ENCODE data around the gene MEX3B.

DNA sequence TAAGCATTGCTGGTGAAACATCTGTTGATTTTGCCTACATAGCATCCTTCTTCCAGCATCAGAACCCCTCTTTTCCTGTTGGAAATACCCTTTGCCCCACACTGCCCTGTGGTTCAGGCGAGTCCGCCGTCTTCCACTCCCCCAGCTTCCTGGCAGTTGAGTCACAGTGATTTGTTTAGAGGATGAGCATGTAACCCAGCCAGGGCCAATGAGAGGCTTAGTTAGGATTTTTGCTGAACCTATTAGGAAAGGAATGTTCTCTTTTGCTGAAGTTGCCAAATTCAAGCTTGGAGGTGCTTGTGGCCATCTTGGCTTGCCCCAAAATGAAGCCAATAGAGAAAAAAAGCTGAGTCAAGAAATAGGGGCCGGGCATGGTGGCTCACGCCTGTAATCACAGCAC lies 19.0 kb upstream of the MEX3B start:
- TF ChIP-seq, protein P1, sequence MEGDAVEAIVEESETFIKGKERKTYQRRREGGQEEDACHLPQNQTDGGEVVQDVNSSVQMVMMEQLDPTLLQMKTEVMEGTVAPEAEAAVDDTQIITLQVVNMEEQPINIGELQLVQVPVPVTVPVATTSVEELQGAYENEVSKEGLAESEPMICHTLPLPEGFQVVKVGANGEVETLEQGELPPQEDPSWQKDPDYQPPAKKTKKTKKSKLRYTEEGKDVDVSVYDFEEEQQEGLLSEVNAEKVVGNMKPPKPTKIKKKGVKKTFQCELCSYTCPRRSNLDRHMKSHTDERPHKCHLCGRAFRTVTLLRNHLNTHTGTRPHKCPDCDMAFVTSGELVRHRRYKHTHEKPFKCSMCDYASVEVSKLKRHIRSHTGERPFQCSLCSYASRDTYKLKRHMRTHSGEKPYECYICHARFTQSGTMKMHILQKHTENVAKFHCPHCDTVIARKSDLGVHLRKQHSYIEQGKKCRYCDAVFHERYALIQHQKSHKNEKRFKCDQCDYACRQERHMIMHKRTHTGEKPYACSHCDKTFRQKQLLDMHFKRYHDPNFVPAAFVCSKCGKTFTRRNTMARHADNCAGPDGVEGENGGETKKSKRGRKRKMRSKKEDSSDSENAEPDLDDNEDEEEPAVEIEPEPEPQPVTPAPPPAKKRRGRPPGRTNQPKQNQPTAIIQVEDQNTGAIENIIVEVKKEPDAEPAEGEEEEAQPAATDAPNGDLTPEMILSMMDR (IDR thresholded peaks at IDR 0.05) = no peak
- TF ChIP-seq POLR2AphosphoS5 (IDR thresholded peaks at IDR 0.05; ENCODE audit: low read depth, low read length) (no peak), GABPA (IDR thresholded peaks at IDR 0.05; ENCODE audit: low read depth) (no peak), EZH2phosphoT487 (IDR thresholded peaks at IDR 0.05; ENCODE audit: borderline replicate concordance, low read depth) (no peak), RCOR1 (IDR thresholded peaks at IDR 0.05; ENCODE audit: low read length) (no peak), RAD21 (IDR thresholded peaks at IDR 0.05; ENCODE audit: low read length) (no peak), SMC3 (IDR thresholded peaks at IDR 0.05; ENCODE audit: low read depth, low read length) (no peak)
- TF ChIP-seq, protein P2, sequence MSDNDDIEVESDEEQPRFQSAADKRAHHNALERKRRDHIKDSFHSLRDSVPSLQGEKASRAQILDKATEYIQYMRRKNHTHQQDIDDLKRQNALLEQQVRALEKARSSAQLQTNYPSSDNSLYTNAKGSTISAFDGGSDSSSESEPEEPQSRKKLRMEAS (IDR thresholded peaks at IDR 0.05; ENCODE audit: low read depth) = no peak
- TF ChIP-seq, protein P3, sequence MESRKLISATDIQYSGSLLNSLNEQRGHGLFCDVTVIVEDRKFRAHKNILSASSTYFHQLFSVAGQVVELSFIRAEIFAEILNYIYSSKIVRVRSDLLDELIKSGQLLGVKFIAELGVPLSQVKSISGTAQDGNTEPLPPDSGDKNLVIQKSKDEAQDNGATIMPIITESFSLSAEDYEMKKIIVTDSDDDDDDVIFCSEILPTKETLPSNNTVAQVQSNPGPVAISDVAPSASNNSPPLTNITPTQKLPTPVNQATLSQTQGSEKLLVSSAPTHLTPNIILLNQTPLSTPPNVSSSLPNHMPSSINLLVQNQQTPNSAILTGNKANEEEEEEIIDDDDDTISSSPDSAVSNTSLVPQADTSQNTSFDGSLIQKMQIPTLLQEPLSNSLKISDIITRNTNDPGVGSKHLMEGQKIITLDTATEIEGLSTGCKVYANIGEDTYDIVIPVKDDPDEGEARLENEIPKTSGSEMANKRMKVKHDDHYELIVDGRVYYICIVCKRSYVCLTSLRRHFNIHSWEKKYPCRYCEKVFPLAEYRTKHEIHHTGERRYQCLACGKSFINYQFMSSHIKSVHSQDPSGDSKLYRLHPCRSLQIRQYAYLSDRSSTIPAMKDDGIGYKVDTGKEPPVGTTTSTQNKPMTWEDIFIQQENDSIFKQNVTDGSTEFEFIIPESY (IDR thresholded peaks at IDR 0.05; ENCODE audit: borderline replicate concordance, low read depth) = no peak
- TF ChIP-seq, protein P4, sequence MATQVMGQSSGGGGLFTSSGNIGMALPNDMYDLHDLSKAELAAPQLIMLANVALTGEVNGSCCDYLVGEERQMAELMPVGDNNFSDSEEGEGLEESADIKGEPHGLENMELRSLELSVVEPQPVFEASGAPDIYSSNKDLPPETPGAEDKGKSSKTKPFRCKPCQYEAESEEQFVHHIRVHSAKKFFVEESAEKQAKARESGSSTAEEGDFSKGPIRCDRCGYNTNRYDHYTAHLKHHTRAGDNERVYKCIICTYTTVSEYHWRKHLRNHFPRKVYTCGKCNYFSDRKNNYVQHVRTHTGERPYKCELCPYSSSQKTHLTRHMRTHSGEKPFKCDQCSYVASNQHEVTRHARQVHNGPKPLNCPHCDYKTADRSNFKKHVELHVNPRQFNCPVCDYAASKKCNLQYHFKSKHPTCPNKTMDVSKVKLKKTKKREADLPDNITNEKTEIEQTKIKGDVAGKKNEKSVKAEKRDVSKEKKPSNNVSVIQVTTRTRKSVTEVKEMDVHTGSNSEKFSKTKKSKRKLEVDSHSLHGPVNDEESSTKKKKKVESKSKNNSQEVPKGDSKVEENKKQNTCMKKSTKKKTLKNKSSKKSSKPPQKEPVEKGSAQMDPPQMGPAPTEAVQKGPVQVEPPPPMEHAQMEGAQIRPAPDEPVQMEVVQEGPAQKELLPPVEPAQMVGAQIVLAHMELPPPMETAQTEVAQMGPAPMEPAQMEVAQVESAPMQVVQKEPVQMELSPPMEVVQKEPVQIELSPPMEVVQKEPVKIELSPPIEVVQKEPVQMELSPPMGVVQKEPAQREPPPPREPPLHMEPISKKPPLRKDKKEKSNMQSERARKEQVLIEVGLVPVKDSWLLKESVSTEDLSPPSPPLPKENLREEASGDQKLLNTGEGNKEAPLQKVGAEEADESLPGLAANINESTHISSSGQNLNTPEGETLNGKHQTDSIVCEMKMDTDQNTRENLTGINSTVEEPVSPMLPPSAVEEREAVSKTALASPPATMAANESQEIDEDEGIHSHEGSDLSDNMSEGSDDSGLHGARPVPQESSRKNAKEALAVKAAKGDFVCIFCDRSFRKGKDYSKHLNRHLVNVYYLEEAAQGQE (IDR thresholded peaks at IDR 0.05; ENCODE audit: low read depth, low read length) = no peak
